HuH-7 (cell line): ENCODE measurements around the gene PACRG.
"Not testable (repeated sequence)": the region's sequence is repeated elsewhere in the genome, so short reads cannot be mapped to it uniquely, and the experiment has no call there.

Experiments
- DNase-seq: peaks from one replicate; pipeline ENCODE4 v3.0.0; 2011; ENCODE audit warnings: low spot score

Gene PACRG

DNA sequence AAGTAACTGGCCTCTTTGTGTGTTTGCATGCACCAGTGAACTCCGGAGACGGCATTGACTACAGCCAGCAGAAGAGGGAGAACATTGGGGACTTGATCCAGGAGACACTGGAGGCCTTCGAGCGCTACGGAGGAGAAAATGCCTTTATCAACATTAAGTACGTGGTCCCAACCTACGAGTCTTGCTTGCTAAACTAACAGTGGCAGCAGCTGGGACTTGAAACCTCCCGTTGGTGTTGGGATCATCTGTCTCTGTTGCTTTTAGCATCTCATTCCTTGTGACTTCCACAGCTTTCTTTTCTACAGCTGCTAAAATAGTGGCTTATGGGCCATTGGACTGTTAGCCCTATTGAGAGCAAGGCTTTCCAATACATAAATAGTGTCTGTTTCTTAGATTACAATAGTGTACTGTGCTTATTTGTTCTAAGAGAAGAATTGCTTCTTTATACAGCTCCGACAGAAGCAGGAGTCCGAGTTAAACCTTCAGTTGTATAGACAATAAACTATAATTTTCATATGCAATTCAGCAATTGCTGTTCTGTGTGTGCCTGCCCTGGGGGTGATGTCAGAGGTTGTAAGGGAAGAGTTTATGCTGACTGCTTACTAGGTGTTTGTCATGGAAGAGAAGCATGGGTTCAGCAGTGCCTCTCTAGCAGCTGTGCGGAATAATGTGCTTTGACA is 587.2 kb downstream of the PACRG start:
- no peak for DNase-seq

GRCh38 chr6:163316866-163317495 is 589.2 kb downstream of the PACRG start:
- not testable (repeated sequence) for DNase-seq

DNA sequence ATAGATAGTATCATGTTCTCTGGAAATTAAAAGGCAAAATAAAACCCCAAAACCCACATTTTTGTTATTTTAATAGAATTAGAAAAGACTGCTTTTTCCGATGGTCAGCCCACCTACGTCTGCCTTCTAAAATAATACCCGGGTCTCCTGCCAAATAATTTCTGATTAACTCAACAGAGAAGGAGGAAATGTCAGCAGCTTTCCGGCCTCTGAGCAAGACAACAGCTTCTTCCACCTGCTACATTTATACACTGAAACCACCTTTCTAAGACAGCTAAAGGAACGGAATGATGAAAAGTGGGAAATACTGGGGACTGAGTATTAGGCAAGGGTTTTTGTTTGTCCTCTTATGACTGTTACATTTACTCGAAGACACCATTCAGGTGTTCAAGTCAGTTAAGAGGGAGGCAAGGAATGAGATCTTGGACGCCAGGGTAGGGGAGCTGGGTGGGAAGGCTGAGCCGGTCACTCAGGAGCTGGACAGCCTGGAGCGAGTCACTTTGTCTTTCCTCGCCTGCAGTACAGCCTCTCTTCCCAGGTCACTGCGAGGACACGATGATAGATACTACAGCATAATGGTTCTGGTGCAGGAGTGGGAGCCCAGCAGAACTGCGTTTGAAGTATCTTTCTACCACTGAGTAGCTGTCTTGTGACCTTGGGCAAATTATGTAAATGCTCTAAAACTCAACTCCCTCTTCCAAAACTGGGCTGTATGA is 590.5 kb downstream of the PACRG start:
- no peak for DNase-seq

DNA sequence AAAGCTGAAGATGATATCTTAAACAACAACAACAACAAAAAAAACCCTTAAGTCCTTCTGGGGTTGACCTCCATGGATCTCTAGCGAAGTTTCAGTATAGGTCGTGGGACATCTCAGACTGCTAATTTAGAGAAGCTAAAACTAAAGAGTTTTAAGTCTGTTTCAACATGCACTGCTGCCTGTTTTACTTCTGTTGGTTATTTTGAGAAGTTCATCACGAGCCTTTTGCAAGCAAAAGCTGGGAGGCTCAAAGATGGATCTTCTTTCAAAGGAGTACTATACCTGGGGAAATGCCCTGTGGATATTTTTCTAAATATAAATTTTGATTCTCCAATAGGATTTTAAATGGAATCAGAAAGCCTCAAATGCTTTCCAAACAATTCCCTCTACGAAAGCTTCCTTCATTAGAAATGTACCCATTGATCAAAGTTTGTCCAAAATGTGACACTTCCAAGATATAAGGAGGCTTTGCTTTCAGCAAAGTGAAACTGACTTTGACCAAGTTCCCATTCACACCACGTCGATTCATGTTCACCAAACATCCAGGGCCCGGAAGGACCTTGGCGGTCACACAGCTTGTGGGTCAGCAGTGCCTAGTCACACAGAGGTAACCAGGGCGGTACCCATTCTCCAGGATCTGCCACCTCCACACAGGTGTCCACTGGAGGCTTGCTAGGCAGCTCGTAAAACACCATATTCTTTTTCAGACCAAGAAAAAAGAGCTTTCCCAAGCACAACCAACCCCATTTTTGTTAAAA is 592.0 kb downstream of the PACRG start:
- no peak for DNase-seq

- no peak for DNase-seq
Observed at GRCh38 chr6:163320402-163320801, 592.6 kb downstream of the PACRG start.

DNA sequence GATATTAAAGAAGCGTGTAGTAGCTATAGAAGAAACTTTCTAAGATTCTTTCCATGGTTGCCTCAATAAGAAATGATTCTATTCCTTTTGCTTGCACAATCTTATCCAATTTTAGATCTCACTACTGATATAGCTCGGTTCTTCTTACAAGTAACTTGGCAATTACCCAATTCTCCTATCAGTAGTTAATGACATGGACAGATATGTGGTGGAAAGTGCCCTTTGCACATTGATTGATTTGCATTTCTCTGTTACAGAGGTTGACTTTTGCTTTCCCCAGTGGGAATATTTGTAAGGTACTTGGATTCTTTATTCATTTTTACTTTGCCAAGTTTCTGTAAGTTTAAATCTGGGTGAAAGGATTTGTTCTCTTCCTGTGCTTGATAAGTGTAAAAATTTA is 593.0 kb downstream of the PACRG start:
- no peak for DNase-seq

DNA sequence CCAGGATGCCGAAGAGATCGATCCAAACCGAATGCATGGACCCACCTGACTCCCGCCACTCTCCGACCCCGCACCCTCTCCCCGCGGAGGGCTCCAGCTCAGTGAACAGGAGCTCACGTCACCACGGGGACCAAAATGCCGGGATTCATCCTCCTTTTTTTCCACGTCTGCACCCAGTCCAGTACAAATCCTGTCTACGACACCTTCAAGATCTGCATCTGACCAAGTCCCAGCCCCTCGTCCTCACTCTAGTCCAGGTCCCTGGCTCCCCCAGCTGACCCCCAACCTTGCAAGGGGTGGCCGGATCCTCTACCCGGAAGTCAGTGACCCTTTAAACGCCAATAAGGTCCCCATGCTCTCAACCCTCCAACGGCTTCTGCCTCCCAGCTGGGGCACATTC is 593.9 kb downstream of the PACRG start:
- DNase-seq = no peak

DNA sequence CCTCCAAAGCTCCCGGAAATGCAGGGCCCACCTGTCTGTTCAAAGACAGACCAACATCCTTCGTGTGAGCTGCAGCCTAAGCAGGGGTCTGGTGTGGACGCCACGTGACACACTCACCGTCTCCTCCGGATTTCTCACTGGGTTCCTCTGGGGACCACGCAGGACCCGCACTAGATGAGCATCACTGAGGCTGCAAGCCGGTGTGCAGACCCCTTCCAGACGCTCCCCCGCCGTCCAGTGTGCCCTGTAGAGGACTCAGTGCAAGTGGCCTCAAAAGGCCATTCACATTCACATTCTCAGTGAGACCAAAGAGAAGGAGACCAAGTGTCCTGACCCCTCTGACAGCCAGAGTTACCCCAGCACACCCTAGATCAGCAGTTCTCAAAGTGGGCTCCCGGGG is 595.5 kb downstream of the PACRG start:
- DNase-seq = no peak

DNA sequence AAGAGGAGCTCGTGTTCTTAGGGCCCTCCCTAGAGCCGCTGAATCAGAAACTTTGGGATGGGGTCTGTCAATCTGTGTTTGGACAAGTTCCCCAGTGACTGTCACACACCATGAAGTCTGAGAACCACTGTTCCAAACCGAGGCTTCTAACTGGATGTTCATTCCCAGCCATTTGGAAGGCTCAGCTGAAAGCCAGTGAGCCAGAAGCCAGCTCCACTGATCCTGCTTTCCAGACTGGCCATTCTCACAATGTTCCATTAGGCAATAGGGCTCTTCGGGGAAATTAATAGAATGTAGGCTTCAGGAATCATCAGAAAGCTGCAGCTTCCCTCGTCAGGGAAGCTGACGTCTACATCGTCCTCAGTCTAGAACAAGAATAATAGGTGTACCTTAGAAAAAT is 595.9 kb downstream of the PACRG start:
- DNase-seq = no peak

DNA sequence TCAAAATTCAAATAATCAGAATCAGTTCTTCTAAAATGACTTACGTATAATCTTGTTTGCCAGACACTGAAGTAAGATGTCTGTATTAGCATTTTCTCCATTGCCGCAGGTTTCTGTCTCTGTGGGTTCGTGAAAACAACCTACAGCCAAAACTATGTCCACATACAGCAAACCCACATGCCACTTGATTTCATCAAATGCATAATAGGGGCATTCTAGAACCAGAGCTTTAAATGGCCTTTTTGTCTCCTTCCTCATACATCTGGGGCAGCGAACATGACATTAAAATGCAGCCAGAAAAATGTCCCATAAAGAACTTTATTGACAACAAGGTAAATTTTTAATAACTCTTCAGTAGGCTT is 596.5 kb downstream of the PACRG start:
- no peak for DNase-seq

GRCh38 chr6:163324688-163325389 is 597.1 kb downstream of the PACRG start:
- peak; percentile 82 for DNase-seq

DNA sequence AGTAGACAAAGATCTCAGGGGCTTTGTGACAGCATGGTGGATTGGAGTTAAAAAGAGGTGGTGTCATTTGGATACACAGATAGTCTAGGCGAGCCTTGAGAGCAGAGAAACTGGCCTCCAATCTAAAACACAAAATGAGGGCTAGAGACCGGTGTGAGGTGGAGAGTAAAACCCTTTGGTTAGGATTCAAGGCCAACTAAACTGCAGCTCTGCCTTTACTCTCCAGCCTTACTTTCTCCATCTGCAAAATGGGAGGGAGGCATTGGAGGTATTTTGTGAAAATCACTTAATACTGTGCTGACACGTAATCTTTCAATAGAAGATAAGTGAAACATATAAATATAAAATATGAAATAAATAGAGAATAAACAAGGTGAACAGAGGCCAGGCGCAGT is 597.6 kb downstream of the PACRG start:
- DNase-seq = no peak

DNA sequence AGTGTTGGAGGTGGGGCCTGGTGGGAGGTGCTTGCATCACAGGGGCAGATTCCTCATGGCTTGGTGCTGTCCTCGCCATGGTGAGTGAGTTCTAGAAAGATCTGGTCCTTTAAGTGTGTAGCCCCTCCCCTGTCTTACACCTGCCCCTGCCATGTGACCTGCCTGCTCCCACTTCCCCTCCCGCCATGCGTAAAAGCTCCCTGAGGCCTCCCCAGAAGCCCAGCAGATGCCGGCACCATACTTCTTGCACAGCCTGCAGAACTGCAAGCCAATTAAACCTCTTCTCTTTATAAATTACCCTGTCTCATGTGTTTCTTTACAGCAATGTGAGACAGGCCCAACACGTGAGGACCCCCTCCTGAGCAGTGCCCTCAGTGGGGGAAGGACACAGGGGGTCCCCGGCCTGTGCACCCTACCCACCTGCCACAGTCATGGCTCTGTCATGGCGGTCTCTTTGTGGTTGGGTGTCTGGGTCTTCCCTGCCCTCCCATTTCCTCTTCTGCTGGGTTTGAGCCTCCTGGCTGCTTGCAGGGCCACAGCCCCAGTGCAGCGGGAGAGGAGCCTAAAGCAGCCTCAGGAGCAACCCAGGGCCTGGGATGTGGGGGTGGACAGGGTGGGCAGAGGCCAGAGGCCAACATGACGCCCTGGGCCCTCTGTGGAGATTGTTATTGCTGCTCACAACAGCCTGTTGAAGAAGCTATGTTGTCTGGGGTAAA is 599.5 kb downstream of the PACRG start:
- no peak for DNase-seq

DNA sequence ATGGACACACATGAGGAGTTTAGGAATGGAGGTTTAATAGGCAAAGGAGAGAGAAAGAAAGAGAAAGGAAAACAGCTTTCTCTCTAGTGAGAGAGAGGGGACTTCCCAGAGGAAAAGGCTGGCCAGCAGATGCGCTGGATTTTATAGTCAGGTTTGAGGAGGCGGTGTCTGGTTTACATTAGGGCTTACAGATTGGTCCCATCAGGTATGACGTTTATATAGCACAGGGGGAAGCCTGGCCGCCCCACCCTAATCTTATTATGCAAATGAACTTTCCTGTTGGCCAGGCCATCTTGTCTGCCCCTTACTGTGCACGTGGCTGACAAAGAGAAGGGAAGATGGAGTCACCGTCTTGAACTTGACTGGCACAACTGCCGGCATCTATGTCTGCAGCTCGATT is 600.1 kb downstream of the PACRG start:
- no peak for DNase-seq

DNA sequence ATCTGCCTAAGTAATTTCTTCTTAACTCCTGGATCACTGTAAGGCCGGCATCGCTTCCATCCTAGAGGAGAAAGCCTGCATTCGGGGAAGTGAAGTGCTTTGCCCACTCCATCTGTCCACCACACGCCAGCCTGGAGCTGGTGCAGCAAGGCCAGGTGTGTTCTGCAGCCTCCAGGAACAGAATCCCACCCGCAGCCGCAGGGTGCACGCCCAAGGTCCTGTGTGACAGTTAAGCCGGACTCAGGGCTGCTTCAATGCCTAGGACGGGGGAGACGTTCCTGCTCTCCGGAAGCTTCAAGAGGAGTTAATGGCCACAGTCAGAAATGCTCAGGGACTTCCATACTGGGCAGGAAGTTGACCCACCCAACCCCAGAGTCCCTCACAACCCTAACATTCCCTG is 600.6 kb downstream of the PACRG start:
- no peak for DNase-seq

DNA sequence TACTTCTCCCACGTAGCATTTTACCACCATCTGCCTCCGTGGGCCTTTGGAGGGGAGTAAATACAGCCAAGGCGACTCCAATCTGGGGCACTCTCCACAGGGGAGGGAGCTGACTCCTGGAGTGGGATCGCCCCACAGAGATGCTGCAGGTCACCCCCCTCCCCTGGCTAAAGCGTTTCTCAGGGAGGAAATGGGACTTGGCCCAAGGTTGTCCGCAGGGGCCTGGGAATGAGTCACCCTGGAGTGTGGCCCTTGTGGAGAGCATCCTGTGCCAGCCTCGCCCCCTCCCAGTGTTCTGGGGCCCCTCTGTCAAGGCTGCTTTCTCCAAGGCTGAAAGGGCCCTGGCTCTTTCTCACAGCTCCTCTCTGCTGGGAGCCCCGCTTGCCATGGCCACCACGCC is 602.2 kb downstream of the PACRG start:
- no peak for DNase-seq

DNA sequence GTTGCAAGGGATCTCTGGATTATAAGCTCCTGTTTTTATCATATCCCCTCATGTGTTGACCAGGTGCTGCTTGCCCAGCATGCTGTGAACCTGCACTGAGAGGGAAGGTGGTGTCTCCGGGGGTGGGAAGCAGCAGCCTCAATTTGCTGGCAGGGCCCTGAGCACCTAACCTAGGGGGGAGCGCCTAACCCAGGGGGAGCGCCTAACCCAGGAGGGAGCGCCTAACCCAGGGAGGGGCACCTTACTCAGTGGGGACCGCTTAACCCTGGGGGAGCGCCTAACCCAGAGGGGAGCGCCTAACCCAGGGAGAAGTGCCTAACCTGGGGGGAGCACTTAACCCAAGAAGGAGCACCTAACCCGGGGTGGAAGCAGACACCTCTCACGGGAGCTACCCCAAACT is 603.5 kb downstream of the PACRG start:
- no peak for DNase-seq

- DNase-seq = no peak
Observed at GRCh38 chr6:163332575-163332974, 604.8 kb downstream of the PACRG start.

DNA sequence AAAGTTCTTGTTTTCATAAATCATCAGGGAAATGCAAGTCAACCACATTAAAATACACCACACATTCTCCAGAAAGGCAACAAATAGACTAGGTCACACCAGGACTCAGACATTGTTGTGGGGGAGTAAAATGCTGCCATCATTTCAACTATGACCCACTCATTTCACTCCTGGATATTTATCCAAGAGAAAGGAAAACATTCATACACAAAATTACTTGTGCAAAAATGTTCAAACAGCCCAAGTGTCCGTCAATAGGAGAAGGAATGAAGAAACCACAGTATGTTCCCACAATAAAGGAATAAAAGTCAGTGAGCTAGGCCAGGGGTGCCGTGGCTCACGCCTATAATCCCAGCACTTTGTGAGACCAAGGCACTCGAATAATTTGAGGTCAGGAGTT is 605.3 kb downstream of the PACRG start:
- DNase-seq = no peak

DNA sequence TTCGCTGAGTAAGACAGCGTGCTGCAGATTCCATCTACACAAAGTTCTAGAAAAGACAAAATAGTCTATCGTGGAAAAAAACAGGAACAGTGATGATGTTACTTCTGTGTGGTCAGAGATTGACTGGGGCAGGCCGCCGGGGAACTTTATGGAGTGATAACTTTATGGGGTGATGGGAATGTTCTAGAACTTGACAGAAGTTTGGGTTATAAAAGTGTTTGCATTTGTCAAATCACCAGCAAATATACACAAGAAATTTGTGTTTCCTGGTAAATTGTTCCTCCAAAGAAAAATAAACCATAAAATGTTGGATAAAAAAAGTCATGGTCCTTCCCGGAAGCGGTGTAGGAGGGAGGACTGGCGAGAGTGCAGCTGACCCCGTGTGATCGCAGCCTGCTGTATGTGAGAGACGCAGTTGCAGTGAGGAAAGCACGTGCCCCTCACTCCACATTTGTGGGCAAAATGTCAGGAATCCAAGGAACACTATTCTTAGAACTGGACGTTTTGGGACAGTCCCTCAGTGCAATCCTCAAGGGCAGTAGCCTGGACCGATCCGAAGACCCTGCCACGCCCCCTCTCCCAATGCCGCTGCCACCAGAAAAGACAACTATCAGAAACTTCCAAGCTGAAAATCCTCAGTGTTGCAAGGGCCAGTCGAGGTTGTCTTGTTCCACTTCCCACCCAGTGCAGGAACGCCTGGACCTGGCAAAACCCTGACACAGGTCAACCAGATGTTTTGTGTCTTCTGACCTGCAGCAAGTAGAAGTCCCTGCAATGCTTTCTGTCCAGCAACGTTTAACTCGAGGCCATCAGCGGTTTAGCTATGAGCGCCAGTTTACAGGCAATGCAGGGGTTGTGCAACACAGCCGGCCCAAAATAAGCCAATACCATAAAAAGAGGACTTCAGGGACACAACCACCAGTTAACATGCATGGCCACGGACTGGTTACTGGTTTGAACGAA is 606.2 kb downstream of the PACRG start:
- DNase-seq = peak; percentile 41
